ENCODE results near the gene LGALS3.

The LGALS3 gene

GRCh38 chr14:55115460-55115859 lies 13.6 kb upstream of the LGALS3 start:
- no peak for DNase-seq

- no peak for DNase-seq
Measured at GRCh38 chr14:55115861-55116245, 13.2 kb upstream of the LGALS3 start.

GRCh38 chr14:55116246-55117030 lies 12.6 kb upstream of the LGALS3 start:
- peak; percentile 70 for DNase-seq

GRCh38 chr14:55117803-55118441 lies 11.1 kb upstream of the LGALS3 start:
- DNase-seq: peak; percentile 95

- no peak for DNase-seq
Measured at GRCh38 chr14:55118761-55119160, 10.3 kb upstream of the LGALS3 start.

GRCh38 chr14:55120571-55121495 lies 8.2 kb upstream of the LGALS3 start:
- DNase-seq: peak; percentile 34

GRCh38 chr14:55121628-55122439 lies 7.2 kb upstream of the LGALS3 start:
- no peak for DNase-seq

- DNase-seq: no peak
Measured at GRCh38 chr14:55122440-55122986, 6.5 kb upstream of the LGALS3 start.

GRCh38 chr14:55123101-55123500 lies 6.0 kb upstream of the LGALS3 start:
- DNase-seq: no peak

GRCh38 chr14:55123852-55124639 lies 5.0 kb upstream of the LGALS3 start:
- DNase-seq: no peak

GRCh38 chr14:55124774-55125386 lies 4.2 kb upstream of the LGALS3 start:
- DNase-seq: no peak

- DNase-seq: peak; percentile 34
Measured at GRCh38 chr14:55125403-55125802, 3.6 kb upstream of the LGALS3 start.

- no peak for DNase-seq
Measured at GRCh38 chr14:55126034-55126433, 3.0 kb upstream of the LGALS3 start.

- DNase-seq: peak; percentile 38
Measured at GRCh38 chr14:55126932-55127459, 2.1 kb upstream of the LGALS3 start.

- no peak for DNase-seq
Measured at GRCh38 chr14:55127460-55127951, 1.5 kb upstream of the LGALS3 start.

- DNase-seq: no peak
Measured at GRCh38 chr14:55128386-55129085, 516 bp upstream of the LGALS3 start.

GRCh38 chr14:55129428-55130195 lies 560 bp downstream of the LGALS3 start:
- DNase-seq: no peak

GRCh38 chr14:55130196-55130550 lies 1.1 kb downstream of the LGALS3 start:
- no peak for DNase-seq

Data from GF-D8 (cell line).